Fibroblast of villous mesenchyme (primary cell): ENCODE results near the gene TMC8. TPM values are rescaled to one million over a fixed set of nuclear protein-coding genes. Genes with fewer than 3 reads are reported as not detected.
"Not testable (repeated sequence)": the region's sequence is repeated elsewhere in the genome, so short reads cannot be mapped to it uniquely, and the experiment has no call there.

Experiments used
- DNase-seq: peaks from one replicate; pipeline ENCODE4 v3.0.0-alpha.2; 2010; ENCODE audit warnings: low read depth
- H3K4me3 ChIP-seq: 2 replicates; pipeline ENCODE4 v1.5.1; 2011; ENCODE audit warnings: low read depth, mild to moderate bottlenecking, low read length
- CTCF ChIP-seq: IDR thresholded peaks from 2 replicates; pipeline ENCODE4 v1.5.1; 2012; ENCODE audit warnings: low read depth, mild to moderate bottlenecking, low read length; ENCODE audit not compliant: insufficient read depth
- total RNA-seq: library from RNA; depleted of rRNA; stranded (reverse); fragments of >200 nt; gene quantifications from 2 replicates; pipeline ENCODE4 v1.2.3, GENCODE V29; 2012

The TMC8 gene
- not detected in 2 replicates for total RNA-seq

GRCh38 chr17:78130437-78131101 is at the start of gene TMC8:
TMC8 (plus strand) TSS chr17:78130771; CDS start chr17:78131589, 818 bp downstream.
- no peak for DNase-seq
- no peak for TF ChIP-seq CTCF
- H3K4me3 ChIP-seq, result no peak within 1 kb of the TSS

GRCh38 chr17:78081551-78081950 is 49.0 kb upstream of the TMC8 start:
- DNase-seq, result no peak
- no peak overlapping the region for H3K4me3 ChIP-seq
- TF ChIP-seq CTCF, result no peak

- H3K4me3 ChIP-seq, result not testable (repeated sequence)
- peak; percentile 39 for DNase-seq
Measured at GRCh38 chr17:78082355-78082872, 48.2 kb upstream of the TMC8 start.

GRCh38 chr17:78082988-78083387 is 47.6 kb upstream of the TMC8 start:
- TF ChIP-seq CTCF, result no peak
- DNase-seq, result no peak
- no peak overlapping the region for H3K4me3 ChIP-seq

- no peak overlapping the region for H3K4me3 ChIP-seq
- DNase-seq, result no peak
- no peak for TF ChIP-seq CTCF
Measured at GRCh38 chr17:78086740-78087139, 43.8 kb upstream of the TMC8 start.

- no peak overlapping the region for H3K4me3 ChIP-seq
- no peak for DNase-seq
- no peak for TF ChIP-seq CTCF
Measured at GRCh38 chr17:78088529-78088928, 42.0 kb upstream of the TMC8 start.

- TF ChIP-seq CTCF, result no peak
- no peak overlapping the region for H3K4me3 ChIP-seq
Measured at GRCh38 chr17:78089576-78090281, 40.8 kb upstream of the TMC8 start.

More at GRCh38 chr17:78089576-78090281, 40.8 kb upstream of the TMC8 start:
- peak; percentile 13 for DNase-seq
